DMS114 treated with DMSO at 0.1 percent for 48 hours (cell line): ENCODE results near the gene RFESD.

Experiments used
- DNase-seq: peaks from one replicate; lab custom pipeline; 2025; ENCODE audit not compliant: unreplicated experiment; lab: John Stamatoyannopoulos, UW

The RFESD gene

GRCh38 chr5:95646569-95647431 is at the start of gene RFESD:
RFESD (plus strand) TSS chr5:95646777; CDS start chr5:95652272, 5,495 bp downstream.
- DNase-seq = peak; percentile 92

GRCh38 chr5:95599252-95599651 is 47.3 kb upstream of the RFESD start:
- no peak for DNase-seq

- no peak for DNase-seq
These were observed 46.0 kb upstream of the RFESD start for GRCh38 chr5:95600557-95600956.

- DNase-seq = no peak
These were observed 40.8 kb upstream of the RFESD start for GRCh38 chr5:95605786-95606185.

GRCh38 chr5:95606419-95606818 is 40.2 kb upstream of the RFESD start:
- no peak for DNase-seq

- no peak for DNase-seq
These were observed 36.9 kb upstream of the RFESD start for GRCh38 chr5:95609711-95610110.

GRCh38 chr5:95610546-95610945 is 36.0 kb upstream of the RFESD start:
- no peak for DNase-seq

- no peak for DNase-seq
These were observed 35.2 kb upstream of the RFESD start for GRCh38 chr5:95611396-95611795.

- no peak for DNase-seq
These were observed 33.1 kb upstream of the RFESD start for GRCh38 chr5:95613514-95613913.

- DNase-seq = no peak
These were observed 31.5 kb upstream of the RFESD start for GRCh38 chr5:95615164-95615467.

- DNase-seq = no peak
These were observed 29.5 kb upstream of the RFESD start for GRCh38 chr5:95617057-95617456.

- DNase-seq = no peak
These were observed 27.5 kb upstream of the RFESD start for GRCh38 chr5:95619096-95619495.

- DNase-seq = no peak
These were observed 27.0 kb upstream of the RFESD start for GRCh38 chr5:95619514-95620029.

- DNase-seq = no peak
These were observed 26.3 kb upstream of the RFESD start, which contains the start of gene GPR150 for GRCh38 chr5:95620030-95620869. GPR150 (plus strand) TSS chr5:95620087; CDS start chr5:95620276, 189 bp downstream.

GRCh38 chr5:95620870-95621838 is 25.4 kb upstream of the RFESD start:
- DNase-seq = no peak

GRCh38 chr5:95621839-95622629 is 24.5 kb upstream of the RFESD start:
- DNase-seq = no peak

GRCh38 chr5:95623706-95624105 is 22.9 kb upstream of the RFESD start:
- no peak for DNase-seq

- DNase-seq = no peak
These were observed 22.2 kb upstream of the RFESD start for GRCh38 chr5:95624368-95624767.

- no peak for DNase-seq
These were observed 19.9 kb upstream of the RFESD start for GRCh38 chr5:95626701-95627100.
